ENCODE data around the gene LBHD2. TPM values are rescaled to one million over a fixed set of nuclear protein-coding genes. Genes with fewer than 3 reads are reported as not detected.

LBHD2 gene
- total and polyA plus RNA-seq, 8 donors: not detected

GRCh38 chr14:103128631-103129300, 44.8 kb downstream of the LBHD2 start:
- TF ChIP-seq CTCF (IDR thresholded peaks at IDR 0.05) (no peak), POLR2AphosphoS5 (IDR thresholded peaks at IDR 0.05) (no peak), EP300 (IDR thresholded peaks at IDR 0.05) (no peak), POLR2A (IDR thresholded peaks at IDR 0.05) (no peak)
- 56 to 68% (median 62%) methylated on average over 8 to 13 of the region's 13 CpGs for WGBS, 5 donors
- H3K4me3 ChIP-seq: peak overlapping the region in 1 of 4 donors; percentile 6
- H3K27ac ChIP-seq: peak overlapping the region in 3 of 5 donors; percentile 18 to 41 (median 34)
- H3K36me3 ChIP-seq: peaks cover 7 to 58% (median 39%) of the 10 kb centered on the region in 4 donors
- H3K4me1 ChIP-seq: peaks cover 39 to 86% (median 78%) of the 10 kb centered on the region in 4 donors
- intact Hi-C loops (cut with DNase I; ENCODE audit: low total_unique reads): no loop called here
- H3K27me3 ChIP-seq: peaks cover 0 to 10% (median under 1%) of the 10 kb centered on the region in 3 donors
- no peaks in the 10 kb centered on the region for H3K9me3 ChIP-seq
- peak; percentile 33 to 56 for DNase-seq

GRCh38 chr14:103129301-103130016, 45.4 kb downstream of the LBHD2 start:
- intact Hi-C loops (cut with DNase I; ENCODE audit: low total_unique reads): no loop called here
- peaks cover 0 to 3% (median 0%) of the 10 kb centered on the region in 3 donors for H3K27me3 ChIP-seq
- WGBS, 5 donors: 88 to 92% (median 90%) methylated on average over 6 to 12 of the region's 12 CpGs
- H3K4me3 ChIP-seq: peak overlapping the region in 1 of 4 donors; percentile 6
- DNase-seq: peak in 1 of 2 donors; percentile 8
- peaks cover 7 to 65% (median 45%) of the 10 kb centered on the region in 4 donors for H3K36me3 ChIP-seq
- peaks cover 39 to 79% (median 71%) of the 10 kb centered on the region in 4 donors for H3K4me1 ChIP-seq
- TF ChIP-seq CTCF (IDR thresholded peaks at IDR 0.05) (no peak), POLR2AphosphoS5 (IDR thresholded peaks at IDR 0.05) (no peak)
- no peaks in the 10 kb centered on the region for H3K9me3 ChIP-seq
- H3K27ac ChIP-seq: peak overlapping the region in 3 of 5 donors; percentile 18 to 41 (median 34)

DNA sequence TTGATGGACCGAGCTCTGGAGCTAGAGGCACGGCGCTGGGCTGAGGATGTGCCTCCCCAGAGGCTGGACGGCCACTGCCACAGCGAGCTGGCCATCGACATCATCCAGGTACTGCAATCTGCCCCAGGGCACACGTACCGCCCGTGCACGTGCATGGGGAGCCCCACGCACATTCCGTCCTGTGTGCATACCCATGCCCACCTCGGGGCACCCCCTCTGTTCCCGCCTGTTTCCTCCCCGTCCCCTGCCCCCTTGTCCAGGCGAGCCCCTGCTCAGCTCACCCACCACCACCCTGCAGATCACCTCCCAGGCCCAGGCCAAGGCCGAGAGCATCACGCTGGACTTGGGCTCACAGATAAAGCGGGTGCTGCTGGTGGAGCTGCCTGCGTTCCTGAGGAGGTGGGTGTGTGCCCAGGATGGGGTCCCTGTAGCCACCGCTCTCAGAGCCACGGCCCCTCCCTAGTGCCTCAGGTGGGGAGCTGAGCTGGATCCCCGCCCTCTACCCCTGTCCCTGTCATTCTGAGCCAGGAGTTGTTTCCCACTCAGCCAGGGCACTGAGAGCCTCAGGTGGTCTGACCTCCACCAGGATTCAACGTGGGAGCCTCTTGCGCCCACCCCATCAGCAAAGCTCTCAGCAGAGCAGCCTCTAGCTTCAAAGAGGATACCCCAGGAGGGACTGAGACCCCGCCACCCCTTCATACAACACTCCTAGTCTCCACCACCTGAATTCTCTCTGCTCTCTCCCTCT, 46.2 kb downstream of the LBHD2 start:
- TF ChIP-seq POLR2AphosphoS5 (IDR thresholded peaks at IDR 0.05) (no peak), CTCF (IDR thresholded peaks at IDR 0.05) (no peak), POLR2A (IDR thresholded peaks at IDR 0.05) (no peak), EP300 (IDR thresholded peaks at IDR 0.05) (no peak)
- Histone ChIP-seq H3K9me3 (no peaks in the 10 kb centered on the region), H3K36me3 (peaks cover 7 to 73% (median 52%) of the 10 kb centered on the region in 4 donors), H3K4me1 (peaks cover 32 to 72% (median 64%) of the 10 kb centered on the region in 4 donors), H3K27ac (peak overlapping the region in 3 of 5 donors; percentile 3 to 62 (median 38)), H3K27me3 (no peaks in the 10 kb centered on the region), H3K4me3 (no peak overlapping the region)
- intact Hi-C loops (cut with DNase I; ENCODE audit: low total_unique reads): no loop called here
- DNase-seq: peak in 1 of 2 donors; percentile 4
- 87 to 92% (median 88%) methylated on average over 20 to 26 of the region's 26 CpGs for WGBS, 5 donors

DNA sequence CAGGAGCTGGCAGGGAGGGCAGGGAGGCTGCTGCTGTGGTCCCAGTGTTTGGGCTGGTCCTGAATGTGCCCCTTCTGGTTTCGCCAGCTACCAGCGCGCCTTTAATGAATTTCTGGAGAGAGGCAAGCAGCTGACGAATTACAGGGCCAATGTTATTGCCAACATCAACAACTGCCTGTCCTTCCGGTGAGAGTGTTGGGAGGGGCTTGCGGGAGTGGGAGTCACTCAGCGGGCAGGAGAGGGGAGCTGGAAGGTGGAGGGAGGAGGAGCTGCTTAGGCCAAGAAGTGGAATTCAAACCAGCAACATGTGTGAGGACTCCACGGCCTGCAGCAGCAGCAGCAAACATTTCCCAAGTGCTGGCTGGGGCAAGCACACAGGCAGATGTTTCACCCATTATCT, 47.0 kb downstream of the LBHD2 start:
- TF ChIP-seq POLR2A (IDR thresholded peaks at IDR 0.05) (no peak), EP300 (IDR thresholded peaks at IDR 0.05) (no peak)
- Histone ChIP-seq H3K36me3 (peaks cover 10 to 80% (median 60%) of the 10 kb centered on the region in 4 donors), H3K4me3 (no peak overlapping the region), H3K27me3 (no peaks in the 10 kb centered on the region), H3K9me3 (no peaks in the 10 kb centered on the region), H3K27ac (peak overlapping the region in 3 of 5 donors; percentile 3 to 62 (median 38)), H3K4me1 (peaks cover 32 to 64% (median 58%) of the 10 kb centered on the region in 4 donors)
- 52 to 73% (median 66%) methylated on average over 8 of the region's 8 CpGs for WGBS, 5 donors
- intact Hi-C loops (cut with DNase I; ENCODE audit: low total_unique reads): no loop called here
- peak in 1 of 2 donors; percentile 76 for DNase-seq
